Suppressor macrophage (primary cell): ENCODE data around the gene ARHGEF28.
A peak's percentile ranks its signal among the peaks of the same experiment; 100 is the strongest.

Experiments
- DNase-seq, 4 experiments: peaks; one replicate each; pipeline ENCODE4 v3.0.0-alpha.2; 2020 to 2022

Gene ARHGEF28

DNA sequence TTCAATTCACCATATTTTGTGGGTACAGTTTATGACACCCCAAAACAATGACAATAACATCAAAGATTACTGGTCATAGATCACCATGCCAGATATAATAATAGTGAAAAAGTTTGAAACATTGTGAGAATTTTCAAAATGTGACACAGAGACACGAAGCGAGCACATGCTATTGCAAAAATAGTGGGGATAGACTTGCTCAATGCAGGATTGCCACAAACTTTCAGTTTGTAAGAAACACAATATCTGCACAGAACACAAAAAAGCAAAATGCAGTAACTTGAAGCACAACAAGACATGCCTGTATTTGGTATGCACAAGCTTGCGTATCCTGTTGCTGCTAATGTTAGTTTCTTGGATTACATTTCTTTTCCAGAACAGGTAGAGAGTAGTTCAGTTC, 35.8 kb downstream of the ARHGEF28 start:
- peak in 2 of 4 experiments; percentile 7 to 14 for DNase-seq

DNA sequence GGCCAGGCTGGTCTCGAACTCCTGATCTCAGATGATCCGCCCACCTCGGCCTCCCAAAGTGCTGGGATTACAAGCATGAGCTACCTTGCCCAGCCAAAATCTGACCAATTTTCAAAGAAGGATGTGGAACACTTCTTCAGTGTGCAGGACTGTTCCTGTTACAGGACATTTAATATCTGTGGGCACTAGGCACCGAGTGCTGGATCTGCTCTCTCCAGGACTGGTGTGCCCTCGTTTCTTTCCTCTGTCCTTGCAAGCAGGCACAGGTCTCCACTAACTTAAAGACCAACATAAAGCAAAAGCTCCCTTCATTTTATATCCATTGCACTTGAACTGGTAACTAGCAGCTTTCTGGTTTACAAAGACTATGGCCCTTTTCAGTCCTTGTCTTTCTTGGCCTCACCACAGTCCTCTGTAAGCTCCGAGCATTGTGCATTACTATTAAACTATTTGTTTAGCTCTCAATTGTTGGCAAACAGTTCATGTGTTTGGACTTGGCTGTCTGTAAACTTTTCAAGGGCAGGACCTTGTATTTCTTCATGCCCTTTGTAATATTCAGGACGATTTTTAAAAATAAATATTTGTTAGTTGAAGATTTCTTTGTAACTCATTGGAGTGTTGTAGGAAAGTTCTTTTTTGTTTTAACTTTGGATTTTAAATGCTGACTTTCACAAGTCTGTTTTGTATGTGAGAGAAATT, 37.3 kb downstream of the ARHGEF28 start:
- DNase-seq = no peak

DNA sequence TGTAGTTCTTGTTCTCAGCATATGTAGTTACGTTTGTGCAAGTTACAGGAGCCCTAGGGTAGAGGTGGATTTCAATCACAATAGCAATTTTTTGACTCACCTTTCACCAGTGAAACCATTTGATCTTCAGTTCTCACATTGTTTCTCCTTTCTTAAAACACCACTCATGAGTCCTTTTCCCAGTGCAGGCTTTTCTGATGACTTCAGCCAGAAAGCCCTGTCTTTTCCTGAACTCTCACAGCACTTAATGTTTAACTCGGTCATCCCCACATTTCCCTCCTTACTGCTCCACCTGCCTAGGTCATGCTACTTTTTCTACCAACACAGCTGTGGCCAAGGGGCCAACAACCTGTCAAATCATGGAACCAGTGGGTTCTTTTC, 37.9 kb downstream of the ARHGEF28 start:
- no peak for DNase-seq

DNA sequence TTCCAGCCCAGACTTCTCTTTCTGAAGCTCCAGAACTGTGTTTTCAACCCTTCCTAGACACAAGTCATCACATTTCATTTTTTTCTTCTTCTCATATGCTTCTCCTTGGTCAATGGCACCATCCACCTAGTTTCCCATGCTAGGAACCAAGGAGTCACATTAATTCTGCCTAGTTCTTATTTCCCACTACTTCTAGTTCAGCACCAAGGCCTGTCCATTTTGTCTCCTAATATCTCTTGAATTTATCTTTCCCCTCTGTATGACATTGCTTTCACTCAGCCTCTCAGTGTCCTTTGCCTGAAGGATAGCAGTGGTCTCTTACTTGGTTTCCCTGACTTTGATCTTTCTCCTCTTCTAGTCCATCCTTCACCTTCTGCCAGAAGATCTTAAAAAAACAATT, 38.8 kb downstream of the ARHGEF28 start:
- no peak for DNase-seq

DNA sequence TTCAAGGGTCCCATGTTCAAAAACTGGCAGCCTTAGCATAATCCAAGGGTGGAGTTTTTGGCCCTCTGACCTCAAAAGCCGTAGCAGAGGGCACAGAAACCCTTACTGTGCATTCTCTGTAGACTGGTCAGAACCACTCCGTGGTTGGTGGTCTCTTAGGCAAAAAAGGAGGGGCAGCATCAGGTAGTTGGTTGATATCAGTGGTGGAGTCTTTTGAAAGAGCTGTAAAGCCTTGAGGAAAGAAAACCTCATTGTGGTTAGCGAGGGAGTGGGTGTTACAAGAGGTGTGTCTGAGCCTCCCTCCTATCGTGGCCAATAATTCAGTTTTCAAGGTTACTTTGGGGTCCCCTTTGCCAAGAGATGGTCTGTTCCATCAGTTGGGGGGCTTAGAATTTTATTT, 40.9 kb downstream of the ARHGEF28 start:
- DNase-seq = no peak

DNA sequence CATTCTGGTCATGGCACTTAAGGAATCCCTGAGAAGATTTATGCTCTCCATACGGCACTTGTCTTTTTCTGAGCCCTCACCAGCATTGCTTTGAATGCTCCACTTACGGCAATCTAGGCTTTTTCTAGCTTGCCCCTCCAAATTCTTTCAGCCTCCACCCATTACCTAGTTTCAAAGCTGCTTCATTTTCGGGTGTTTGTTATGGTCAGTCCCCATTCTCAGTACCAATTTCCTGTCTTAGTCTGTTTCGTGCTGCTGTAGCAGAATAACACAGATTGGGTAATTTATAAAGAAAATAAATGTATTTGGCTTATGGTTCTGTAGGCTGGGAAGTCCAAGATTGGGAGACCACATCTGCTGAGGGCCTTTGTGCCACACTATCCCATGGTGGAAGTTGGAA, 42.0 kb downstream of the ARHGEF28 start:
- no peak for DNase-seq

DNA sequence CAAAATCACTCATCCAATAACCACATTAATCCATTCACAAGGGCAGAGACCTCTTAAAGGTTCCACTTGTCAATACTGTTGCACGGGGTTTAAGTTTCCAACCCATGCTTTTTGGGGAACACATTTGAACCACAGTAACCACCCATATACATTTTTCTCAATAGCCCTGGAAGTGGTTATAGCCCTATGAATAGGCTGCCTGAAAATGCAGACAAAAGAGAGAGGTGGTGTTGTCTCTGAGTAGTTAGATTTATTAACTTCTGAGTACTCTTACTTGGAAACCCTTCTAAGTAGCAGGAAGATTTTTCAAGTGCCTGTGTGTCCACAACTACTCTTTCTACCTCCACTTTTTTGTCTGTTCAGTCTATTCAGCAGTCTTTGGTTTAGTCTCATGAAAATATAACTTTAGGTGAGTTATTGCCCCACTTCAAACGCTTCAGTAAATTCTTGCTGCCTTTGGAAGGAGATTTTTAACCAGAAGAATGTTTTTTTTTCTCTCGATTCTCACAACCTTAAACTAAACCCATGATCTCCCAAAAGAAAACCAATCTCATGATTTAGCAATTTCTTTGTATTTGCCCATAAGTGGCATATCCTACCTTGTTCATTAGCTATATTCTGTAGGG, 42.6 kb downstream of the ARHGEF28 start:
- no peak for DNase-seq

DNA sequence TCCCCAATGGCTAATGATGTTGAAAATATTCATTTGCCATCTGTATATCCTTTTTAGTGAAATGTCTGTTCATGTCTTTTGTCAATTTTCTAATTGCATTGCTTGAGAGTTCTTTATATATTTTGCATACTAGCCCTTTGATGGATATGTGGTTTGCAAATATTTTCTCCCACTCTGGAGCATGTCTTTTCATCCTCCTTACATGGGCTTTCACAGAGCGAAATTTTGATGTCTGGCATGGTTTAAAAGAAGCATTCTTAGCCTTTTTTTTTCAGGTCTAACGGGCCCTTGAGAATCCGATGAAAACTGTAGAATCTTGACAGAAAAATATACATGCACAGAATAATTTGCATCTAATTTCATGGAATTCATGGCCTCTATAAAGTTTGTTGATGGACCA, 44.7 kb downstream of the ARHGEF28 start:
- DNase-seq = no peak

DNA sequence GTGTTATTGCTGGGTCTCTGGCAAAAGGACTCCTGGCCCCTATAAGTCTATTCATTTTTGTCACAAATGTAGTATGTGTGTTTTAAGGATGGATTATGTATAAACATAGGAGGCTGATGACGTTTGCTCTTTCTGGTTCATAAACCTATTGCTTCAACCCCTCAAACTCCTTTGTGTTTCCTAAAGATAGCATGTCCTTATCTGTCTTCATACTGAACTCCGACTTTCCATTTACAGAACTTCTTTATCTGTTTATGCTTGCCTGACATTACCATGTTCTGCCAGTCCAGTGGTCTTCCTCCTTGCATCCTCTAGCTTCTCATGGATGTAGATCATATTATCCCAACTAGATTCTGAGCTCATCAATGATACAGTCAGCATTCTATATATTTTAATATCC, 46.1 kb downstream of the ARHGEF28 start:
- DNase-seq = no peak

DNA sequence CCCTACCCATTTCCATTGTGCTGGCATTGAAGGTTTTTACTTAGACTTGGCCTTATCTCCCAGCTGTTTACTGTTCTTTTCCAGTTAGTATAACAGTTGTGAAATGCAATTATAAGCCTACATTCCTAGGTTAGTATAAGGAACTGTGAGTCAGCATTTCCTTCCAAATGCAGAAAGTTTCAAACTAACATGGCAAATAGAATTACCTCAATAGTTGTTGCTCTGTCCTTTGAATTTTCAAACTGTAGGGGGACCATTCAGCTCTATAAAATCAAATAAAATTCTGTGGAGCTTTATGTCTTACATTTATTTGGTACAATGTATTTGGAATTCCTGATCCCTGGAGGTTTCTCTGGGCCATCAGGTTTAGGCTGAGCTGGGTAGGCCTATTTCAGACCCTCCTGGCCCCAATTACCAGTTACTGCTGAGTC, 47.2 kb downstream of the ARHGEF28 start:
- DNase-seq = peak in 2 of 4 experiments; percentile 32 to 46

DNA sequence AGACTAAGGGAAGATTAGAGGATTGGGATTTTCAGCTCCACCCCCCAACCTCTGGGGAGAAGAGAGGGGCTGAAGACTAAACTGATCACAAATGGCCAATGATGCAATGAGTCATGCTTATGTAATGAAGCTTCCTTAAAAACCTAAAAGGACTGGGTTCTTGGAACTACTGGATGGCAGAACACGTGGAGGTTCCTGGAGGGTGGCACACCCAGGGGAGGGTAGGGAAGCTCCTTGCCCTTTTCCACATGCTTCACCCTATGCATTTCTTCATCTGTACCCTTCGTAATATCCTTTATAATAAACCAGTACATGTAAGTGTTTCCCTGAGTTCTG, 48.6 kb downstream of the ARHGEF28 start:
- peak in 2 of 4 experiments; percentile 5 to 19 for DNase-seq

DNA sequence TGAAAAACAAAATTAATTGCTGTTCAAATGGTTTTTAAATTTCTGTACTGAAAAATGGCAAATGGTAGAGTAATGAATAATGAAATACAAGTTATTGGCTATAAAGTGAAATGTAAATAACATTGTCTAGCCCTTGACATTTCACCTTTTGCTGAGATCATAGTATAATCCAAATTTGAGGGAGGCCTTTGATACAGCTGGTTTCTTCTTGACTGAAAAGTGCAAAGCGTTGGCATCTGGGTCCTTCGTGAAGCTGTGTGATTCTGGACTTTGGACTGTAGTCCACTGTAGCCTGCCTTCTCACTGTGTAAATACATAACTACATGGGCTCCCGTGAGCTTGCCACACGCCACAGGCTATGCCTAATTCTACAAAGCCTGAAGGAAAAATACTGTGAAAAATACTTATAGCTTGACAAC, 52.3 kb downstream of the ARHGEF28 start:
- no peak for DNase-seq

DNA sequence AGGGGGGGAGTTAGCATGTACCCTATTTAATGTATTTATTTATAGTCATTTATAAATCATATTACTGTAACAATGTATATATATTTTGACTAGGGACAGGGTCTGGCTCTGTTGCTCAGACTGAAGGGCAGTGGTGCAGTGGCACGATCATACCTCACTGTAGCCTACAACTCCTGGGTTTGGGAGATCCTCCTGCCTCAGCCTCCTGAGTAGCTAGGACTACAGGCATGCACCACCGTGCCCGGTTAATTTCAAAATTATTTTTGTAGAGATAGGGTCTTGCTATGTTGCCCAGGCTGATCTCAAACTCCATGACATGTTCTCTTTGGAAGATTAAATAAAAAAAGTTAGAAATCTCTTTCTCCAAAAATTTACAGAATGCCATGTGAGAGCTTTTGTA, 52.8 kb downstream of the ARHGEF28 start:
- no peak for DNase-seq

DNA sequence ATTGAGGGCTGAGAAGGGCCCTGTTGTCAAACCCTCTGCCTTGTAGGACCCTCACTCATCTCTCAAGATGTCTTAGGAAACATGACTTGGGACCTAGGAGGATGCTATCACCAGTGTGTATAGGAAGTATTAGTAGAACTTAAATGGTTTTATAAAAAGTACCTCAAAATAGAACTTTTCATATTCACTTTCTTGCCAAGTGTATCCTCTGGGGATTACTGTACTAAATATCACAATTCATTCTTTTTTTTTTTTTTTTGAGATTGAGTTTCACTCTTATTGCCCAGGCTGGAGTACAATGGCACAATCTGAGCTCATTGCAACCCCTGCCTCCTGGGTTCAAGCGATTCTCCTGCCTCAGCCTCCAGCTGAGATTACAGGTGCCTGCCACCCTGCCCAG, 56.2 kb downstream of the ARHGEF28 start:
- no peak for DNase-seq

DNA sequence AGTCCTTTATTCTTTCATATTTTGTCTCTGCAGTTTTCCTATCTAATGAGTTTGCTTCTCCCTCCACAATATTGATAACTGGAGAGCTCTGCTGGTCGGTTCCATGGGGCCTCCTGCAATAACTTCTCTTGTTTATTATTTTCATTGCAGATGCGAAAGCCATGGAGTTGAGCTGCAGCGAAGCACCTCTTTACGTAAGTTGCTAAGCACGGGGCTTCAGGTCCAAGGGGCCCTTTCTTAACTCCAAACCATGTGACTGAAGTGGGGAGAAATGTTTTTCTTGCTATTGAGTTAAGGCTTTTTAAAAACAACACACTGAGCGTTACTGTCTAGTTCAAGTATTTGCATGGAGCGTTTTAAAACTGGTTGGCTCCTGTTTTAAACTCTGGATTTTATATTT, 58.7 kb downstream of the ARHGEF28 start:
- no peak for DNase-seq

DNA sequence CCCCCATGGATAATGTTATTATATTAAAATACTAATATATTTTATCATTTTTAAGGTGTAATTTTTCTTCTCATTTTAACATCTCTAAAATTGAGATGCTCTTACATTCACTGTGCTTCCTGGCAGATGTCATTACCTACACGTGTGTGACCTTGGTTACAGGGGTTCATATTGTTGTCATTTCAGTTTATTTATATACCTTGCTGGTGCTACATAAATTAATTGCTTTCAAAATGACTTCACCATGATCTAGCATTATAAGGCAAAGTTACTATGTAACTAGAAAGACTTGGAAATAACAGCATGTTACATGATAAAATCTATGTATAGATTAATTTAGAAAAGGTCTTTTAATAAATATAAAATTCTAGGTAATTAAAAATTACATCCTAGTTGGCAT, 60.9 kb downstream of the ARHGEF28 start:
- no peak for DNase-seq

DNA sequence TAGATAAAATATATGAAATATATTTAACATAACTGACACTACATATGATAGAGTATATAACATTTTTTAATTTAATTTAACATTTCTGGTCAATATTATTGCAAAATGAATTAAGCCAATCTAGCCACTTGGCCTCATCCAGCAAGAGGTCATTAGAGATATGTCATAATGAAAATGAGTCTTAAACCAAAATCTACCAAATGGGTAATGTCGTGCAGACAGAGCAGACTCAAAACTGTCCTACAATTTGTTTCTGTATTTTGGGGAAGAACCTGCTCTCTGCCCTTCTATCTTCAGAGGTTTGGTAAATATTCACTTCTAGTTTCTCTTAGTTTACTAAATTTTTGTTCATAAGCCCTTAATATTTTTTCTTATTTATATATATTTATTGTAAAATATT, 61.4 kb downstream of the ARHGEF28 start:
- no peak for DNase-seq

DNA sequence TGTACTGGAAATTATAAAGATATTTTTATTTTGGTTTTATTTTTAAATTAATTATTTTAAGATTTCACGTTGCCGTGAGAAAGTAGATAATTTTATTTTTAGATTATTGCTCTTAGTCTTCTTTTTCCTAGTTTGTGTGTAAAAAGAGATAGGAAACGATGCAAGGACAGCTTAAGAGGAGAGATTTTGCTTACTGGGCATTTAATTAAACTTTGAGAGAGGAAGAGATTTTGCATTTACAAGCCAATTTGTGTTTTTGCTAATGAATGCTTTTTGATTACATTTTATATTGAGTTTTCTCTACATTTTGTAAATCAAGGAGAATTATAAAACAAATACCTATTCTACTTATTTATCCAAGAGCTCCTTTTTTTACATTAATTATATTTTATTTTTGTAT, 64.0 kb downstream of the ARHGEF28 start:
- no peak for DNase-seq

DNA sequence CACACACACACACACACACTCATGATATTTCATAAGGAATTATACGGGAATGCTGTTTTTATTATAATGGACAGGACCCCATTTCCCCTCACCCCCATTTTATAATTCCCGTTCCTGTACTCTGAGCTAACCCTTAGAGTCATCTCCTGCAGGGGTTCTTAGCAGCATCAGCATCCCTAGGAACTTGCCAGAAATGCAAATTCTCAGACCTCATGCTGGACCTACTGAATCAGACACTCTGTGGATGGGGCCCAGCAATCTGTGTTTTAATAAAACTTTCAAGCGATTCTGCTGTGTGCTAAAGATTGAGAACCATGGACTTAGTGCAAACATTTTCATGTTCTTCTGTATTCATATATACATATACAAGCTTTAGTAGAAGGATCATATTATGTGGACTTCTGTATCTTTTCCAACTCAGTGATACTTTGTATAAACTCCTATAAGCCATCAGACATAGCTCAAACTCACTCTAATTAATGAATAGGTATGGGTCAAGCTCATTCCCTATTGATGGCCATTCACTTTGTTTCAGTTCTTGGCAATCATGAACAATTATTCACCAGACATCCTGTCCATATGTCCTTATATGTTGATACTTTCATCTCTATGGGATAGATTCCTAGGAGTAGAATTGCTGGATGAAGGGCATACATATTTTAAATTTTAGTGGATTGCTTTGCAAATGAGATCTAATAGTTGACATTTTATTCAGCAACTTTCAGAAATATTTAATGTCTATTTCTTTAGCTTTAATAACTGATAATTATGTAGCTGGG, 65.5 kb downstream of the ARHGEF28 start:
- DNase-seq = no peak

DNA sequence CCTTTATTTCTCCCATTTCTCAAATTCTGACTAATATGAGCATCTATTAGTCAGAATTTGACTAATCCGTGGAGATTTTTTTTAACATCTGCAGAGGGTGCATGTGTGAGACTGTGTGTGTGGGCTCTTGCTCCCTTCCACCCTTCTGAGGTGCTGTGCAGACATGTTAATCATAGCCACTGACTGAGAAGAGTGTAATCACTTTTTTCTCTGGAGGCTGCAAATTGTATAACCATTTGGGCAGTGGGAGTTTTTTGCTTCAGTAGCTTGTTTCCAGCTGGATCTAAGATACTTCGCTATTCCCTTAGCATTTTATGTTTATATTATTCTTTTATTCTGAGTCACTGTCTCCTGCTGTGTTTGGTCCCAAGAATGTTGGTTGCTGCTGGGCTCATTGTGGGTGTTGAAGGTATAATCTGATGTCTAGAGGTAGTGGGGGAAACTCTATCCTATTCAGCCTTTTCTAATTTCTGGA, 66.2 kb downstream of the ARHGEF28 start:
- no peak for DNase-seq

DNA sequence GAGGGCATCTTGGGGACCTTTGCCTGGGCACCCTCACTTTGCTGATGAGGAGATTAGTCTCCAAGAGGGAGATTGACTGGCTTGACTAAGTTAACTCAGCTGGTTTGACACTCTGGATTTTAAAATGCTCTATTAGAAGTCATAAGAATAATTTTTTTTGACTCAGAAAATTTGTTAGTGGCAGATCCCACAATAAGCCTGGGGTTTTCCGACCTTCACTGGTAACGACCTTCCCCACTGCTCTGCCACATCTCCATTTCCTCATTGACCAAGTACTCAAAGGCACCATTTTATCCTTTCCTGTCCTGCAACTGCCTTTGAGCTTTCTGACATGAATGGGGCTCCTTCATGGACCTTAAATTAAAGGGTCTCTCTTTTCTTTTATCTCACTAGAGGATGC, 67.0 kb downstream of the ARHGEF28 start:
- DNase-seq = no peak

DNA sequence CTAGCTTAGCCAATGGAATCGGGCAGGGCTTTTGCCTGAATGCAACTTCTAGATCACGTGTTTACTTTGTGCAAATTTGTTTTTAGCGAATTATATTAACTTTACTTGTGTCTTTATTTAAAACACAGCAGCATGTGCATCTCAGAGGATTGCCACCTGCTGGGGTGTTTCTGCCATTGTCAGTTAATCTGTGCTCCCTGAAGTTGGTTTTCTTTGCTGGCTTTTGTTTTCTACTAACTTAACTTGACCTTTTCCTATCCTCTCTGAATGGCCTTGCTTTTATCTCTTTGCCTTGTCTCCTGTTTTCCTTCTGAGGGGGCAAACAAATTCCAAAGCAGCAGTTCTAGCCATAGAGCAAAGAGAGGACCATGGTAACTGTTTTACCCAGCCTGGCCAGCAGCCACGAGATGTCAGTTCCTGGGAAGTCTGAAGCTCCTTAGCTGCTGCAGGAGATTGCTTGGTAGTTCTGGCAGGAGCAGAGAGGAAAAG, 67.6 kb downstream of the ARHGEF28 start:
- peak in 2 of 4 experiments; percentile 5 to 10 for DNase-seq

DNA sequence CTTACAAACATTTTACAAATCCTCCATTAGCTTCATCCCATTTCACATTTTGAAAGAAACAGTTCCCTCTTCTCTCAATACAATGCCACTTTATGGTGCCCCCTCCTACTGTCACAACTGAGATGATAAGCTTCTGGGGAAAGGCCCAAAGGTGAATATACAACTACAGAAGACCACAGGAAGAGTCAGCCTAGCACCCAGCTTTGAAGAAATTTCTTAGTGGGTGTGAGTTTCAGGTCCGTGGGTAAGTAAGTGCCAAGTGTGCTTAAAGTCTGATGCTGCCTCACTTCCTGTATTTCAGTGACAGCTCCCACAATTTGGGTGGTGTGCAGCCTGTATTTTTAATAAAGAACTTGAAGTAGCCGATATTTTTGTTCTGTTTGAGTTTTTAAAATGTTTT, 68.1 kb downstream of the ARHGEF28 start:
- DNase-seq = peak in 2 of 4 experiments; percentile 11 to 12

DNA sequence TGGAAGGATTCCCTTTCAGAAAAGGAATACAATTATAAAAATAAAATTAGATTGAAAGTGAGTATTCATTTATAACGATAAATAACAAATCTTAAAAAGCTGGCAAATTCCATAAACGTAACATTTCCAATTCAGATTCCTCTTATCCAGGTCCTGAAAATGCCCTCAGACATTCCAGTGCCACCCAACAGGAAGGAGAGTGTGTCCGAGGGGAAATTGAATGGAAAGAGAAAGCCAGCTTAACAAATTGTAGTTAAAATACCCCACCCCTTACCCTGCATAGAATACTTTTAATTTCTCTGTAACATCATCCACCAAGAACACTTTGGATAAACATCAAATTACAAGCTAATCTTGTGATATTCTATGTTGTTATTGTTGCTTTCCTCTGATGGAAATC, 72.0 kb downstream of the ARHGEF28 start:
- no peak for DNase-seq
